DMS53 treated with DMSO at 0.1 percent for 48 hours (cell line): ENCODE data around the gene PPP1R8.
A peak's percentile ranks its signal among the peaks of the same experiment; 100 is the strongest.
"Not testable (repeated sequence)": the region's sequence is repeated elsewhere in the genome, so short reads cannot be mapped to it uniquely, and the experiment has no call there.

Experiments
- DNase-seq: peaks from one replicate; lab custom pipeline; 2025; ENCODE audit not compliant: unreplicated experiment; lab: John Stamatoyannopoulos, UW

The PPP1R8 gene

DNA sequence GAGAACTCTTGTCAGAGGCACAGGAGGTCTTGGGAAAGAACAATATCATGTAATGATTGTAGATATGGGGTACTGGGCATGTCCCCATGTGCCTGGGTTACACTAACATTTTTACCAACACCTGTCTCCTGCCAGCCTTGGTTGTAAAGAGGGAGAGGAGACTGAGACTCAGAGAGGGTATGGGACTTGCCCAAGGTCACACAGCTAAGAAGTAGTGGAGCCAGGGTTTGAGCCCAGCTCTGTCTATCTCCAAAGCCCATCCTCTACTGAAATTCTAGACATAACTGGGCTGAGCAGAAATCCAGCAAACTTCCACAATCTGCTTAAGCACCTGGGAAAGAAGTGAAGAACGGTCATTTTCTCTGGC is 39.1 kb downstream of the PPP1R8 start:
- DNase-seq: no peak

DNA sequence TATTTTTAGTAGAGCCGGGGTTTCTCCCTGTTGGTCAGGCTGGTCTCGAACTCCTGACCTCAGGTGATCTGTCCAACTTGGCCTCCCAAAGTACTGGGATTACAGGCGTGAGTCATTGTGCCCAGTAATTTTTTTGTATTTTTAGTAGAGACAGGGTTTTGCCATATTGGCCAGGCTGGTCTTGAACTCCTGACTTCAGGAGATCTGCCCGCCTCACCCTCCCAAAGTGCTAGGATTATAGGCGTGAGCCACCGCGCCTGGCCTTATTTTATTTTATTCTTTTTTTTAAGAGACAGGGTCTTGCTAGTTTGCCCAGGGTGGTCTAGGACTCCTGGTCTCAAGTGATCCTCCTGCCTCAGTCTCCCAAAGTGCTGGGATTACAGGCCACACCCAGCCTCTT is 40.5 kb downstream of the PPP1R8 start:
- not testable (repeated sequence) for DNase-seq

DNA sequence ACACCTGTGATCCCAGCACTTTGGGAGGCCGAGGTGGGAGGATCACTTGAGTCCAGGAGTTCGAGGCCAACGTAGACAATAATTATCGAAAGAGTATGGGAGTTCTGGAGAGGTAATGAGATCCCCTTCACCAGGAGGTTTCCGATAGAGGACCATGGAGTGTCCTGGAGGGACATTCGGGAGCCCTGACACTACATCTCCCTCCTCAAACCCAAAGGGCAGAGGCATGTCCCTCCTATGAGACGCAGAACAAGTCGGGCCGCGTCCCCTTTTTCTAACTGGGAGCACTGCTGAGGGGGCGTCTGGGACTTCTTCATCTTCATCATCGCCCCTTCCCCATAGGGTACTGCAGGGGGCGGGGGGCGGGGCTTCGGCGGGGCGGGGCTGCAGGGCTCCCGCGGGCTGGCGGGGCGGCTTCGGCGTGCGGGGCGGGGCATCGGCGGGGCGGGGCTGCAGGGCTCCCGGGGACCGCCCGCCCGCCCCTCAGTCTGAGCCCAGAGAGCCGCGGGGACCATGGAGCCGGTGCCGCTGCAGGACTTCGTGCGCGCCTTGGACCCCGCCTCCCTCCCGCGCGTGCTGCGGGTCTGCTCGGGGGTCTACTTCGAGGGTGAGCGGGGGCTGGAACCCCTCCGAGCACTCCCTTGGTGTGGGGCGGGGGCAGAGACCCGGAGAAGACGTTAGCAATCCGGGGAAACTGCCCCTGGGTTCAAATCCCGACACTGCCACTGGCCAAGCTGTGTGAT is 41.6 kb downstream of the PPP1R8 start, which contains the start of gene THEMIS2:
Gene THEMIS2, plus strand, starts transcription at position 486 of the 743 bp plus-strand sequence. Its CDS starts 28 bp downstream, at position 514.
- DNase-seq: peak; percentile 49

DNA sequence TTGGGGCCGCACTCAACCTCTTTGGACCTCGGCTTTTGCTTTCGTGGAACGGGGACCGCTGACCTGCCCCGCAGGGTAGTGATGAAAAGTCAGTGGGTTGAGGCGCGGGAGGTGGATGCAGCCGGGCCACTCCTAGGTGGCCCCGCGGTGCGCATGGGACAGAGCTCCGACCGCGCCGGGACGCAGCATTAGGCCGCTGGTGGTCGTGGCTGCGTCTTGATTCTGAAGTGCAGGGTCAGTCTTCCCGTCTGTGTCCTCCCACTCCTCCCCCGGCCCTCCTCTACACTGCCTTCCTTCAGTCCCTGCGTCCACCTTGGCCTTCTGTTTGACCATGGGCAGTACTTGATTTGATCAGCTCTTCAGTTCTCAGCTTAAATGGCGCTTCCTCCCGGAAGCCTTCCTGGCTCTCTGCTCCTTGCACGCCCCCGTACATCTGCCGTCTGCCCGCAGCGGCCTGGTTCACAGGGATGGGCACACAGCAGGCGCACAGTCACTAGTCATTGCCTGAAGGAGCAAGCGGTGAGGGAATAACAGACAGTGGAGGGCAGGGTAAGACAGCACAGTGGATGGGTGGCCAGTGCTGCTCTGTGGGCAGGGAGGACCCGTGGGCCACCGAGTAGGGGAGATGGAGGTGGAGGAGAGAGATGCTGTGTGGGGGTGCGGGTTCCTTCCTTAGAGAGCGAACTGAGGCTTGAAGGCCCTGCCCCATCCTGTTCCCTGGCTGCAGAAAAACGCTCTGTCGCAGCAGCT is 42.4 kb downstream of the PPP1R8 start:
- no peak for DNase-seq

DNA sequence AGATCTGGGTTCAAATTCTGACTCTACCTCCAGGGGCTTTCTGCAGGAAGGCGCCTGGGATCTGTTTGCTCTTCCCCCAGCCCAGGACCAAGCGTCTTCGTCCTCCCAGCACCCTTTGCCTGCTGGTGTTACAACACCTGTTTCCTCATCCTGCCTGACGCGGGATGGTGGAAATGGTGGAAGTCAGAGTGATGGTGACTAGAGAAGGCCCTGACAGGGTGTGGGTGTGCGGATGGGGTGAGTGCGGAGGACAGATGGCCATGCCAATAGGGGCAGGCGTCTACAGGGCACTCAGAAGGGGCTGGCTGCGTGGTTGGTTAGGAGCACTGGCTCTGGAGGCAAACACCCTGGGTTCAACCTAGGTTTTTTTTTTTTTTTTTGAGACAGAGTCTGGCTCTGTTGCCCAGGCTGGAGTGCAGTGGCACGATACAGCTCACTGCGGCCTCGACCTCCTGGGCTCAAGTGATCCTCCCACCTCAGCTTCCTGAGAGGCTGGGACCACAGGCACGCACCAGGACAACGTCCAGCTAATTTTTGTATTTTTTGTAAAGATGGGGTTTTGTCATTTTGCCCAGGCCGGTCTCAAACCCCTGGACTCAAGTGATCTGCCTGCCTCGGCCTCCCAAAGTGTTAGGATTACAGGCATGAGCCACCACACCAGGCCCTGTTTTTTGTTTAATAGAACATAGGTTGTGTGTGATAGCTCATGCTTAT is 43.2 kb downstream of the PPP1R8 start:
- DNase-seq: no peak

DNA sequence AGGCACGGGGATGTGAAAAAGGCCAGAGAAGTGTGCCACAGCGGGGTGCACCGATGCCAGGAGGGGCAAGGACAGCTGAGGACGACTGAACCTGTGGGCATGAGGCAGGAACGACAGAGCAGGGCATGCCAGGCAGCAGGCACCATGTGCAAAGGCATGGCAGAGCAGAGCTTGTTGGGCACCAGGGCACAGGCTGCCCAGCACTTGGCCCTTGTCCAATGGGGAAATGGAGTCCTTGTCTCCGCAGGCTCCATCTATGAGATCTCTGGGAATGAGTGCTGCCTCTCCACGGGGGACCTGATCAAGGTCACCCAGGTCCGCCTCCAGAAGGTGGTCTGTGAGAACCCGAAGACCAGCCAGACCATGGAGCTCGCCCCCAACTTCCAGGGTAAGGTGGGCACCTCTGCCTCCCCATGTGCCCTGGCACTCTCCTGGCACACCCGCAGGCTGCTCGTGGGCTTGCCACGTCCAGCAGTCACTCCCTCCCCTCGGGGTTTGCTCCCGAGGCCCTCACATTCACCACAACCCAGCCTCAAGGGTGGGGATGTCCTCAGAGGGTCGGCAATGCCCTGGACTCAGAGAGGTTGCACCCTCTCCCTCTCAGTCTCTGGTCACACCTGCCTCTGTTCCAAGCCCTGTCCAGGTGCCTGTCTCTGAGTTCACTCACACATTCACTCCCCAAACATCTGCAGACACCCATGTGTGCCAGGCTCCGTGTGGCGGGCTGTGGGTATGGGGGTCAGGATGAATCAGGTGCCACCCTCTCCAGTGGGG is 45.9 kb downstream of the PPP1R8 start:
- DNase-seq: no peak

DNA sequence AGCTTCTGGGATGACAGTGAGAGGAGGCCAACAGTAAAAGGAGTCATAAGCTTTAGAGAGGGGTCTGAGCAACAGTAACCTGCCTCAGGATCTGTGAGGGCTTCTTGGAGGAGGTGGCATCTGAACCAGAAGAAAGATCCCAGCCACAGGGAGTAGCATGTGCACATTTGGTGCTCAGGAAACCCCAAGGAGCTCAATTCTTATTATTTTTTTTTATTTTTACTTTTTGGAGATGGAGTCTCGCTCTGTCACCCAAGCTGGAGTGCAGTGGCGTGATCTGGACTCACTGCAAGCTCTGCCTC is 46.5 kb downstream of the PPP1R8 start:
- no peak for DNase-seq

DNA sequence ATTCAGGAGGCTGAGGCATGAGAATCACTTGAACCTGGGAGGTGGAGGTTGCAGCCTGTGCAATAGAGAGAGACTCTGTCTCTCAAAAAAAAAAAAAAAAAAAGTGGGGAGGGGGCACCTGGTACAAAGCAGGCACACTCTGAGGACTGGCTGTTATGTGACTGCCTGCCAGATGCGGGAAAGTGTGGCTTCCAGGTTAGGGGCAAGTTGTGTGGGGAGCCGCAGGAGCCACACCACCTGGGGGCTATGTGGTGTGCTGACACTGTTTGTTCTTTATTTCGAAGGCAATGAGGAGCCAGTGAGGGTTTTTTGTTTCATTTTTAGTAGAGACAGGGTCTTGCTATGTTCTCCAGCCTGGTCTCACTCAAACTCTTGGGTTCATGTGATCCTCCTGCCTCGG is 47.5 kb downstream of the PPP1R8 start:
- no peak for DNase-seq

DNA sequence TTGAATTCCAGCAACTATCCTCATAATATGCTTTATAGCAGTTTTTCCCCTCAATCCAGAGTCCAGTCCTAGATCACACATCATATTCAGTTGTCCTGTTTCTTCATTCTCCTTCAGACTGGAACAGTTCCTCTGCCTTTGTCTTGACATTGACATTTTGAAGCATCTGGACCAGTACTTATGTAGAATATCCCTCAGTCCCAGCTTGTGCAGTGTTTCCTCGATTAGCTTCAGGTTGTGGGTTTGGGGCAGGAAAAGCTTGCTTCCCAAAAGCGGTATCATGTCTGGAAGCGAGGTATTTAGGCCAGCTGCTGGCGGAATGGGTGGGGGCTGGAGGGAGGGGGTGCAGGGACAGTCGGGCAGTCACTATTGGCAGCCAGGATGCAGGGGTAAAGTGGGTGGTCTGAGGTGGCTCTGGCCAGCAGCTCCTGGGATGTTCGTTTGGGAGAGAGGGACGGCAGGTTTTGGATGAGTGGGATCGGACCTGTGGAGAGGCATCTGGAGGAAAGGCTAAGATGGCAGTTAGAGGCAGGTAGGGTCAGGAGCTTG is 48.3 kb downstream of the PPP1R8 start:
- no peak for DNase-seq

DNA sequence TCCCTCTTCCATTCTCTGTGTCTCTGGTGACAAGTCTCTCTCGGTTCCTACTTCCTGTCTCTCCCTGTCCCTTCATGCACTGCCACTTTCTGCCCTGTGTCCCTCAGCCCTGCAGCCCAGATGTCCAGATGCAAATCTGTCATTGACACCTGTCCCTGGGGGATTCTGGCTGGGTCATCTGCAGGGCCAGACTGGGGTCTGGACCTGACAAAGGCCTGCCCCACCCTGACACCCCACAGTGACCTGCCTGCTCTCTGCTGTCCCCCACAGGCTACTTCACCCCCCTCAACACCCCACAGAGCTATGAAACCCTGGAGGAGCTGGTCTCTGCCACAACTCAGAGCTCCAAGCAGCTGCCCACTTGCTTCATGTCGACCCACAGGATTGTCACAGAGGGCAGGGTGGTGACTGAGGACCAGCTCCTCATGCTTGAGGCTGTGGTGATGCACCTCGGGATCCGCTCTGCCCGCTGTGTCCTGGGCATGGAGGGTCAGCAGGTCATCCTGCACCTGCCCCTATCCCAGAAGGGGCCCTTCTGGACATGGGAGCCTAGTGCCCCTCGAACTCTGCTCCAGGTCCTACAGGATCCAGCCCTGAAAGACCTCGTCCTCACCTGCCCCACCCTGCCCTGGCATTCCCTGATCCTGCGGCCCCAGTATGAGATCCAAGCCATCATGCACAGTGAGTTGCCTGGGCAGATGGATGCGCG is 48.9 kb downstream of the PPP1R8 start:
- no peak for DNase-seq

DNA sequence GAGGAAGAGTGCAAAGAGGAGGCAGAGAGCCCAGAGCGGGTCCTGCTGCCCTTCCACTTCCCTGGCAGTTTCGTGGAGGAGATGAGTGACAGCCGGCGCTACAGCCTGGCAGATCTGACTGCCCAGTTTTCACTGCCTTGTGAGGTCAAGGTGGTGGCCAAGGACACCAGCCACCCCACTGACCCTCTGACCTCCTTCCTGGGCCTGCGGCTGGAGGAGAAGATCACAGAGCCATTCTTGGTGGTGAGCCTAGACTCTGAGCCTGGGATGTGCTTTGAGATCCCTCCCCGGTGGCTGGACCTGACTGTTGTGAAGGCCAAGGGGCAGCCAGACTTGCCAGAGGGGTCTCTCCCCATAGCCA is 51.9 kb downstream of the PPP1R8 start:
- DNase-seq: no peak

DNA sequence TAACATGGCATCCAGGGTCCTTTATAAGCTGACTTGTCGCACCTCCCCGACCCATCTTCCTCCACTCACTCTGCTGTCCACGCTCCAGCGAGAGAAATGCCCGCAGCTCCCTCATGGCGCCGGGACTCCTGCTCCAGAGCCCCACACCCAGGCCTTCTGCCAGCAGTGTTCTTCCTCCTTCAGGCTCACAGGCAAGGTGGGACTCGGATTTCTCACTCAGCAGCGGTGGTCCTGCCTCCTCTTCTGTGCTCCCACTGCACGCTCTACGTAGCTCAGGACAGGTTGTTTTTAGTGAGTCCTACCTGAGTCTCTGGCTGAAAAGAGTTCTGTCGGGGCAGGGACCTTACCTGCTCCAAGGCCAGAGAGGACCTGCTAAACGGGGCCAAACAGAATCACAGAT is 53.0 kb downstream of the PPP1R8 start:
- DNase-seq: no peak

DNA sequence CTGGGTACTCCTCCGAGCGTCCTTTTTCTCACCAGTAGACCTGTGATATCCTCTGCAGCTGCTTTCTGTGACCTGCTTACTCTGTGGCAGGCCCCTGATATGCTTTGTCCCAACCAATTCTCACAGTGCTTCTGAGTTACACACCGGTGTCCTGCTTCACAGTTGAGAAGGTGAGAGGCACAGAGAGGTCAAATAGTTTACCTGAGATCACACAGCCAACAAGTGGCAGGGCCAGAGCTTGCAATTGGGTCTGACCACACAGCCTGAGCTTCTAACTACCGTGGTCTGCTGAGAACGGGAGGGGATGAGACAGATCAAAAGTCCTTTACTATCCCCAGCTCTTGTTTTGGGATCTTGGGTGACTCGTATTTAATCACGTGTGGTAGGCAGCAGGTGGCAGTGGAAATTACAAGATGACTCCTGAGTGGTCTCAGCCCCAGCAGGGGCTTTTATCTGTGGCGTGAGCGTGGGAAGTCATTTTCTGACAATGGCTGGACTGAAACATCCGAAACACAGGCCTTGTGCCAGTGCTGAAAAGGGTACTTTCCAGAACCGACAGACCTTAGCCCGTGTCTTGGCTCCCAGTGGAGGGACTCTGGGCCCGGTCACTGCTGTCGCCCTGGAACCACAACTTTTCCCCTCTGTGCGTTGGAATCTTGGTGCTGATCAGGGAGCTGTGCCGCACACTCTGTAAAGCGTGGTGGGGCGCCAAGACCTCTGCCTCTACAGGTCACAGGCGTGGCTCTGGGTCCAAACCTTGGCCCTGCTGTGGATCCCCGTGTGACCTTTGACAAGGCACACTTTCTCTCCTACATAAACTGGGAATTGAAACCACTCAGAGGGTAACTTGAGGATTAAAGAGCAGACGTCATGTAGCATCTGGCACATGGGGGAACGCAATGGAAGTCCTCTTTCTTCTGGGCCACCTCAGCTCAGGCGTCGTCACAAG is 53.7 kb downstream of the PPP1R8 start:
- no peak for DNase-seq

DNA sequence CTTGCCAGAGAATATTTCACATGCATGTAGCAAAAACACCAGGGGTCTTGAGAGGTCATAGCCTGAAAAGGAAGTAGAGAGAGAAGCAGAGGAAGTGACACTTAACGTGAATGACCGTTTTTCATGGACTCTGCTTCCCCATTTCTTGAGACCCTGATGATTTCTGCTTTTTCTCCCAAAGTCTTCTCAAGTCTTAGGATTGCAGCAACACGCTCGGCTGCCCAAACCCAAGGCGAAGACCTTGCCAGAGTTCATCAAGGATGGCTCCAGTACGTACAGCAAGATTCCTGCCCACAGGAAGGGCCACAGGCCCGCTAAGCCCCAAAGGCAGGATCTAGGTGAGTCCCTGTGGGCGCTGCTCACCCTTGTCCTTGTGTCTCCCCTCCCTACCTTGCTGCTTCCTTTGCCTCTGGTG is 54.5 kb downstream of the PPP1R8 start:
- no peak for DNase-seq

DNA sequence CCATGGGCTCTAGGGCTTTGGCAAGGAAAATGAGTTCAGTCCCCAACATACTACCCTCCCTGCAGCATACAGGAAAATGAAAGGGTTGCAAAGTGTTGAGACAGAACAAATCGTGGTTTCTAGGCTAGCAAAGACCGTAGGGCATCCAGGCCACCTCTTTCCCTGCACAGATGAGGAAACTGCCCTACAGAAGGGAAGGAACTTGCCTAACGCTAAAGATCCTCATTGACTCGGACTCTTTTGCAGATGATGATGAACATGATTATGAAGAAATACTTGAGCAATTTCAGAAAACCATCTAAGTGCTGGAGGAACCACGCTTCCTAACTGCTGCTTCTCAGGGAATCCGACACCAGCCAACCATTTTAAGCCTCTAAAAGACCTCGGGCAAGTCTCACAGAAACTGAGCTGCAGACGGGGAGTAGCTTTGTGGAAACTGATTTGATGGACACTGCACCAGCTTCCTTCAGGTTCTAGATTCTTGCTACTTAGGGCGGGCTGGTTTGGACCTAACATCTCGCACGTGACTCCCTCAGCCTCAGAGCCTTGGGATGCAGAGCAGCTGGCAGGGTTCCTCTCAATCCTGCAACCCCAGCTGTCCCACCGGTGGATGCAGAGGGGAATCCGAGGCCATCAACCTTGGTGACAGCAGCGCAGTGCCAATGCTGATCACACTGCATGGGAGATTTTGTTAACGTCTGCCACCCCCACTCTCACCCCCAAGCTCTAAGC is 55.2 kb downstream of the PPP1R8 start:
- DNase-seq: no peak

DNA sequence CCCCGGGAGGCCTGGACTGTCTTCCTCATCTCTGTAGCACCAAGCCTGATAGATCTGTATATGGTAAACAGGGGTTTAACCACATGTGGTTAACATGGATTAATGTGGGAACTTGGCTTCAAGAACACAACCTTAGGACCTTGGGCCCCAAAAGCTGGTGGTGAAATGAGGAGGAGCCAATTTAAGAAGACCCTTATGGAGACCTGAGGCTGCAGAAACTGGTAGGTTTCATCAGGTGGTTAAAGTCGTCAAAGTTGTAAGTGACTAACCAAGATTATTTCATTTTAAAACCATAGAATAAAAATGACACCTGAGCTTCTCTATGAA is 55.7 kb downstream of the PPP1R8 start:
- no peak for DNase-seq

DNA sequence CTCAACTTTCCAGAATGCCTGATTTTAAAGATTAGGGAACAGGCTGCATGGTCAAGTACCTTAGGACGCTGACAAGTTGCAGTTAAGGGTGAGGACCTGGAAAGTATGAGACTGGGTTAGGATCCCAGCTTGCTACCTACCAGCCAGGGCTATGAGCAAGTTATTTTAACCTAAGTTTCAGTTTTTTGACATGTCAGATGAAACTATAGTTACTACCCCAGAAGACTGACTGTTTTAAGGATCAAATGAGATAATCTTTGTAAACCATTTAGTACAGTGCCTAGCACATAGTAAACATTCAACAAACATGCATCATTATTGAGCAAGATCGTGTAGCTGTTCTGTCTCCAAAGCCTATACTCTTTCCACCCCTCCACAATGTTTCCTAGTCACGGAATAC is 56.2 kb downstream of the PPP1R8 start:
- no peak for DNase-seq

DNA sequence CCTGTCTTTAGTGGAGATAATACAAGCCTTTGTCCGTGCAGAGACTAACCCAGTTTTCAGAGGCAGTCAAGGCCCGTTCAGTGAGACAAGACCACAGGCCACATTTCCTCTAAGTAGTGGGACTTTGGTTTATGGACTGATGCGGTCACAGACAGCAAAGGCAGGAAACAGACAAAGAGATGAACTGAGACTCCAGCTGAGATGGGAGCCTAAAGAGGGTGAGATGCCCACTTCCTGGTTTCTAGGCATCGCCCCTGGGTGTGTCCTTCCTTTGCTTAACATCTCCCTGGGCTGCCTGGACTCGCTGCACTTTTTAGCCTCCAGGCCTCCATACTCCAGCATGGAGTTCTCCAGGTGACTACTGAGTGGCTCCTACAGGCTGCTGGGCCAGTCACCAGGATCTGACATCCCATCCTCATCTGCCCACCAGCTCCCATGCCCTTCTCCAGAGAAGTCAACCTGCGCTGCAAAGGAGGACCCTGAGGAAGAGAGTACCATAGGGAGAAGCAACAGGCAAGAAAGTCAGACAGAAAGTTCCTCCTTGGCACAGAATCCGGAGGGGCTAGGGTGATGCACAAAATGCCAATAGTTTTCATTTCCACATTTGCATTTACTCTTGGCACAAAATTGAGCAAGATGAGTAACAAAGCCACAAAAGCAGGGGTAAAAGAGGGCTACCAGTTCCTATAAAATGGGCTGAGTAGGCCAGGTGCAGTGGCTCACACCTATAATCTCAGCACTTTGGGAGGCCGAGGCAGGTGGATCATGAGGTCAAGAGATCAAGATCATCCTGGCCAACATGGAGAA is 56.8 kb downstream of the PPP1R8 start:
- DNase-seq: no peak
